ENCODE measurements around the gene IPO4. TPM values are rescaled to one million over a fixed set of nuclear protein-coding genes. Genes with fewer than 3 reads are reported as not detected.

The IPO4 gene
- total RNA-seq, 4 donors from 2014 or later = 25.1 to 40.0 (median 32.6) TPM

GRCh38 chr14:24189460-24189859, 844 bp upstream of the IPO4 start:
- 91 to 94% methylated on average over 9 of the region's 9 CpGs for WGBS, 2 donors
- TF ChIP-seq POLR2A (IDR thresholded peaks at IDR 0.05) (no peak), CTCF (IDR thresholded peaks at IDR 0.05) (no peak)

DNA sequence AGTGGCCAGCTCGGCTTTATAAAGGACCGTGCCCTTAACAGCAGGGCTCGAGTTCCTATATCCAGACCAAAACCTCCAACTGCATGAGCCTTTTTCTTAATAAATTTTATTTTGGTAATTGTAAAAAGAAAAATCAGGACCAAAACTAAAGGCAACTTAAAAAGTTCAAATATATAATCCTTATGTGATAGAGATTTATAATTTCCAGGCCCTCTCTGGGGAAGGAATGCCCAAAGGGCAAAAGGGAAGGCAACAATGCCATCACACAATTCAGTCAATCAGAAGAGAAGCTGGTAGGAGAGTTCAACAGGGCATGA, 401 bp upstream of the IPO4 start:
- H3K4me3 ChIP-seq (ENCODE audit: low read depth, poor library complexity, severe bottlenecking) = no peak overlapping the region
- no peak for DNase-seq (ENCODE audit: low spot score in 2 of 2)
- WGBS, 2 donors = 0% methylated on average over 3 of the region's 3 CpGs
- intact Hi-C loops (cut with DNase I; ENCODE audit: low total_unique reads) = no loop called here
- TF ChIP-seq POLR2A (IDR thresholded peaks at IDR 0.05) (no peak), CTCF (IDR thresholded peaks at IDR 0.05) (no peak)

More at GRCh38 chr14:24189460-24189859, 844 bp upstream of the IPO4 start:
- H3K4me3 ChIP-seq (ENCODE audit: low read depth, poor library complexity, severe bottlenecking) = no peak overlapping the region
- intact Hi-C loops (cut with DNase I; ENCODE audit: low total_unique reads) = no loop called here
- DNase-seq (ENCODE audit: low spot score in 2 of 2) = no peak

GRCh38 chr14:24187539-24187915, 1.1 kb downstream of the IPO4 start:
- TF ChIP-seq CTCF (IDR thresholded peaks at IDR 0.05) (no peak), POLR2A (IDR thresholded peaks at IDR 0.05) (no peak)
- WGBS, 2 donors = 91 to 96% methylated on average over 1 to 2 of the region's 2 CpGs
- intact Hi-C loops (cut with DNase I; ENCODE audit: low total_unique reads) = no loop called here
- DNase-seq (ENCODE audit: low spot score in 2 of 2) = no peak
- no peak overlapping the region for H3K4me3 ChIP-seq (ENCODE audit: low read depth, poor library complexity, severe bottlenecking)

GRCh38 chr14:24186831-24187538, 1.6 kb downstream of the IPO4 start:
- TF ChIP-seq CTCF (IDR thresholded peaks at IDR 0.05) = no peak
- no peak for TF ChIP-seq POLR2A (IDR thresholded peaks at IDR 0.05)
- 87 to 92% methylated on average over 10 of the region's 10 CpGs for WGBS, 2 donors
- intact Hi-C loops (cut with DNase I; ENCODE audit: low total_unique reads) = no loop called here
- no peak overlapping the region for H3K4me3 ChIP-seq (ENCODE audit: low read depth, poor library complexity, severe bottlenecking)
- no peak for DNase-seq (ENCODE audit: low spot score in 2 of 2)

GRCh38 chr14:24185741-24186140, 2.9 kb downstream of the IPO4 start:
- TF ChIP-seq CTCF (IDR thresholded peaks at IDR 0.05) = no peak
- no peak for TF ChIP-seq POLR2A (IDR thresholded peaks at IDR 0.05)
- no peak overlapping the region for H3K4me3 ChIP-seq (ENCODE audit: low read depth, poor library complexity, severe bottlenecking)
- no peak for DNase-seq (ENCODE audit: low spot score in 2 of 2)
- 88 to 90% methylated on average over 11 of the region's 11 CpGs for WGBS, 2 donors
- intact Hi-C loops (cut with DNase I; ENCODE audit: low total_unique reads) = no loop called here

- TF ChIP-seq POLR2A (IDR thresholded peaks at IDR 0.05) (no peak), CTCF (IDR thresholded peaks at IDR 0.05) (no peak)
- no peak for DNase-seq (ENCODE audit: low spot score in 2 of 2)
- WGBS, 2 donors = 96 to 99% methylated on average over 7 of the region's 7 CpGs
- no peak overlapping the region for H3K4me3 ChIP-seq (ENCODE audit: low read depth, poor library complexity, severe bottlenecking)
- intact Hi-C loops (cut with DNase I; ENCODE audit: low total_unique reads) = no loop called here
These were observed 3.6 kb downstream of the IPO4 start for GRCh38 chr14:24185026-24185425.
